Activated CD4-positive, alpha-beta T cell treated with anti-CD3 and anti-CD28 coated beads, Interleukin-10, Interleukin-2, amounts not matched to agents 100 ng/mL and 50 ng/mL, durations not matched to agents 16 hours and 8 hours (primary cell): Measurements from ENCODE around the gene SMARCD3.

ENCODE experiments used
- DNase-seq: peaks from one replicate; pipeline ENCODE4 v3.0.0-alpha.2; 2020

The SMARCD3 gene

GRCh38 chr7:151272405-151272804, 23.9 kb upstream of the SMARCD3 start:
- DNase-seq = no peak

GRCh38 chr7:151271699-151272355, 23.3 kb upstream of the SMARCD3 start:
- peak; percentile 18 for DNase-seq

GRCh38 chr7:151269511-151269910, 21.0 kb upstream of the SMARCD3 start:
- no peak for DNase-seq

GRCh38 chr7:151265351-151265931, 16.9 kb upstream of the SMARCD3 start:
- DNase-seq = no peak

- no peak for DNase-seq
These were observed 16.1 kb upstream of the SMARCD3 start for GRCh38 chr7:151264615-151265014.

GRCh38 chr7:151261529-151261928, 13.0 kb upstream of the SMARCD3 start:
- DNase-seq = no peak

GRCh38 chr7:151260883-151261282, 12.4 kb upstream of the SMARCD3 start:
- DNase-seq = no peak

GRCh38 chr7:151260471-151260870, 12.0 kb upstream of the SMARCD3 start:
- no peak for DNase-seq

- DNase-seq = no peak
These were observed 9.5 kb upstream of the SMARCD3 start for GRCh38 chr7:151257990-151258389.

- DNase-seq = no peak
These were observed 8.0 kb upstream of the SMARCD3 start for GRCh38 chr7:151256410-151257045.

- no peak for DNase-seq
These were observed 6.9 kb upstream of the SMARCD3 start for GRCh38 chr7:151255390-151255789.

- no peak for DNase-seq
These were observed 6.4 kb upstream of the SMARCD3 start for GRCh38 chr7:151254851-151255250.

- DNase-seq = no peak
These were observed 5.8 kb upstream of the SMARCD3 start for GRCh38 chr7:151254316-151254715.

- no peak for DNase-seq
These were observed 4.6 kb upstream of the SMARCD3 start for GRCh38 chr7:151252961-151253711.

- DNase-seq = no peak
These were observed 4.0 kb upstream of the SMARCD3 start for GRCh38 chr7:151252561-151252835.

- DNase-seq = no peak
These were observed 3.4 kb upstream of the SMARCD3 start for GRCh38 chr7:151251689-151252560.

GRCh38 chr7:151251328-151251688, 2.8 kb upstream of the SMARCD3 start:
- no peak for DNase-seq

- no peak for DNase-seq
These were observed 2.0 kb upstream of the SMARCD3 start for GRCh38 chr7:151250181-151251132.

- DNase-seq = no peak
These were observed 1.2 kb upstream of the SMARCD3 start for GRCh38 chr7:151249732-151250072.

- no peak for DNase-seq
These were observed 689 bp upstream of the SMARCD3 start for GRCh38 chr7:151249034-151249731.

GRCh38 chr7:151247611-151248345, 716 bp downstream of the SMARCD3 start:
- no peak for DNase-seq
